Thyroid gland (tissue), 4 donors: ENCODE measurements around the gene ZNF423.

Experiments
- POLR2A ChIP-seq, 2 donors: fragments of 450-650 bp; IDR thresholded peaks; one replicate each; pipeline ENCODE4 v1.6.1; 2017; ENCODE audit warnings: antibody characterized with exemption in 2 of 2, mild to moderate bottlenecking in 2 of 2, moderate library complexity in 1 of 2
- TF ChIP-seq, protein P1 (sequence below), 6 experiments: fragments of 200-600 bp in 3 of 6; fragments of 450-650 bp in 3 of 6; sonication (generic) in 3 of 6; IDR thresholded peaks; one replicate each; pipeline ENCODE4 v1.5.1; 2016 to 2019; ENCODE audit warnings: antibody characterized with exemption in 6 of 6, mild to moderate bottlenecking in 2 of 6, inconsistent platforms in 1 of 6, moderate library complexity in 1 of 6

DNA sequence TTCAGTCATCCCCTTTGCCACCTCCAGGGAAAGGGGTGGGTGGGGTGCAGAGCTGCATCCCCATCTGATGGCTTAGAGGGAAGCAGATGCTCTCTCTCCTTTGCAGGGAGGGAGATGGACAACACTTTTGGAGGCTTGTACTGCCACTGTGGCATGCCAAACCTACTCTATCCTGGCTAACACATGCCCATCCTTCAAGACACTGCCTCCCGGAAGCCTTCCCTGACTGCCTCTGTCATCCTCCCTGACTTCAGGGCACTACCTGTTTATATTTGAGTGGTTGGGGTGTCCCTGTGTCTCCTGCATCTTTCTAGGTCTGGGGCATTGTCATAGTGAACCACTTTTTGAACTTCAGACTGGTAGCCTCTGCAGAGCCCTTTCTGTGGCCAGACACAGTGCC, 202.3 kb downstream of the ZNF423 start:
- TF ChIP-seq, protein P1, sequence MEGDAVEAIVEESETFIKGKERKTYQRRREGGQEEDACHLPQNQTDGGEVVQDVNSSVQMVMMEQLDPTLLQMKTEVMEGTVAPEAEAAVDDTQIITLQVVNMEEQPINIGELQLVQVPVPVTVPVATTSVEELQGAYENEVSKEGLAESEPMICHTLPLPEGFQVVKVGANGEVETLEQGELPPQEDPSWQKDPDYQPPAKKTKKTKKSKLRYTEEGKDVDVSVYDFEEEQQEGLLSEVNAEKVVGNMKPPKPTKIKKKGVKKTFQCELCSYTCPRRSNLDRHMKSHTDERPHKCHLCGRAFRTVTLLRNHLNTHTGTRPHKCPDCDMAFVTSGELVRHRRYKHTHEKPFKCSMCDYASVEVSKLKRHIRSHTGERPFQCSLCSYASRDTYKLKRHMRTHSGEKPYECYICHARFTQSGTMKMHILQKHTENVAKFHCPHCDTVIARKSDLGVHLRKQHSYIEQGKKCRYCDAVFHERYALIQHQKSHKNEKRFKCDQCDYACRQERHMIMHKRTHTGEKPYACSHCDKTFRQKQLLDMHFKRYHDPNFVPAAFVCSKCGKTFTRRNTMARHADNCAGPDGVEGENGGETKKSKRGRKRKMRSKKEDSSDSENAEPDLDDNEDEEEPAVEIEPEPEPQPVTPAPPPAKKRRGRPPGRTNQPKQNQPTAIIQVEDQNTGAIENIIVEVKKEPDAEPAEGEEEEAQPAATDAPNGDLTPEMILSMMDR (IDR thresholded peaks at IDR 0.05) = no peak
- TF ChIP-seq POLR2A (IDR thresholded peaks at IDR 0.05) = no peak
